ENCODE measurements around the gene ITGB6.
"Not testable (repeated sequence)": the region's sequence is repeated elsewhere in the genome, so short reads cannot be mapped to it uniquely, and the experiment has no call there.

The ITGB6 gene

GRCh38 chr2:160181146-160181836 is 18.8 kb downstream of the ITGB6 start:
- DNase-seq (ENCODE audit: low read depth) = peak; percentile 74

GRCh38 chr2:160180690-160181089 is 19.4 kb downstream of the ITGB6 start:
- DNase-seq (ENCODE audit: low read depth) = not testable (repeated sequence)

GRCh38 chr2:160180172-160180571 is 19.9 kb downstream of the ITGB6 start:
- DNase-seq (ENCODE audit: low read depth) = no peak

DNA sequence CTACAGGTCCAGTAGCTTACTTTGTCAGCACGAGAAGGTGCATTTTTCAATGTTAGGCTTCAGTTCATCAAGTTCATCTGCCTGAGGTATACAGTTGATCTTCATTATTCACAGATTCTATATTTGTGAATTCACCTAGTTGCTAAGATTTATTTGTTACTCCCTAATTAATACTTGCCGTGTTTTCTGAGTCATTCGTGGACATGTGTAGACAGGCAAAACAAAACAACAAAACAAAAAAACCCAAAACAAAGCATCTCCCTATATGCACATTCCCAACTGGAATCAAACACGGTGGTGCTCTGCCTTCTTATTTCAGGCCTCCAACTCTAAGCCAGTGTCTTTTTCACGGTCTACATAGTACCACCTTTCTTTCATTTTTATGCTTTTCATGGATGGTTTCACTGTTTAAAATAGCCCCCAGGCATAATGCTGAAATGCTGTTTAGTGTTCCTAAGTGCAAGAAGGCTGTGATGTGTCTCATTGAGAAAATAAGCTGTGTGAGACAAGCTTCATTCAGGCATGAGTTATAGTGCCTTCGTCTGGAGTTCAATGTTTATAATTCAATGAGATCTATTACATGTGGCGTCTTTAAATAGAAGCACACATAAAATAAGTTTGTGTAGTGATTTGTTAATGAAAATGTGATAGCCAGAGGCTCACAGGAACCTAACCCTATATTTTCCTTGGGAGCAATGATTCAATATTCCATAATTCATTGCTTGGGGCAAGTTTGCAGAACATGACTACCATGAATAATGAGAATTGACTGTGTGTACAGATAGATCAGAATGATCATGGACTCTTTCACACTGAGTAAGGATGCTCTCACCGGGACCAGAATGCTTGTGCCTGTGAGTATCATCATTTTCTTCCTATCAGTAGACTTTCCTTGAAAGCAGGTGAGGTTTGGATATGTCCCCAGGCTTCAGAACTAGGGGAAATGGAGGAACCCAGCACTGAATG is 24.6 kb downstream of the ITGB6 start:
- no peak for DNase-seq (ENCODE audit: low read depth)

GRCh38 chr2:160174322-160174721 is 25.8 kb downstream of the ITGB6 start:
- no peak for DNase-seq (ENCODE audit: low read depth)

DNA sequence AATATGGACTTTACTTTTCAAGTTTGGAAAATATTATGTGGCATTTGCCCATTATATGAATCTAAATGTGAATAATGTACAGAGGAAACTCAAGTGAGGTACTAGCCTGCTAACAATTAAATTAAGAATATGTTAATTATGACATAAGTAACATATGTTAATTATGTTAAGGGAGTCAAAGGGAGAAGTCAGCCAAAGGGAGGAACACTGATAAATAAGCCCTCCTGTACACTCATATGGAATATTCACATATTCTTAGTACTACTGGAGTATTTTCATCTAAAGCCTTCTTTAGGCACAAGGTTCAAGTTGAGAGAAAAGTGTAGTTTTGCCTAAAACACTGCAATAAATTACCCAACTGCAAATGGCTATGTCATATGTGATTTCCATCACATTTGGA is 30.1 kb downstream of the ITGB6 start:
- DNase-seq (ENCODE audit: low read depth) = no peak

DNA sequence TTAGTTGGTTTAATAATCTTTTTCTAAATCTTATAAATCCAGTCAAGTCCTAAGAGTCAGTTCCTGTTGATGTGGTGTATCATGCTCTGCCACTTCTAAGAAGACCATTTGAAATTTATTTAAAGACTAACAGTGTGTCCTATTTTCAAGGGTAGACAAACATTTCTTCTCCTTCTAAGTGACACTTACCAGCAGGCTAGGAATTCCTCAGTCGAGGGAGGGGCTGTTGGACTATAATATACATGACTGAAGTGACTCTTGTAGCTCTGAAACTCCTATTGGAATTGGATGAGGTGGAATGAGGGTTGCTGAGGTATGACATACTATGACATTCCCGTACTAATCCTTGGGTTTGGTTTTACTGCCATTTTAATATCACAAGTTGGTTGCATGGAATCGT is 30.6 kb downstream of the ITGB6 start:
- DNase-seq (ENCODE audit: low read depth) = no peak

DNA sequence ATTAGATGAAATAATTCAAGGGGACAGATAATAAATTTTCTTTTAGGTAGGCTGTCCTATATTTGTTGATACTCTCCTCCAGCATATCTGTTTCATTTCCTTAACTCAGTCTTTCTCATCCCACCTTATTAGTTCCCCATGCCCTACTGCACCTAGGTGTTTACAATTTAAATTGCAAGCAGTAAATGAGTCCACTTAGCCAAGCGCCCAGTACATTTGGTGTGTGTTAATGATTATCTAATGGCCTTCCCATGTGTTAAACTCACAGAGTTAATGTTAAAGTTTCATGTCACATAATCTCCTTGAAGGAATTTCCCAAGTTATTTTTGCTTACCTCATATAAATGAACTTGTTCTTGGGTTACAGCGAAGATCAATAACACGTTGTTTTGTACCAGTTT is 31.2 kb downstream of the ITGB6 start:
- DNase-seq (ENCODE audit: low read depth) = no peak

DNA sequence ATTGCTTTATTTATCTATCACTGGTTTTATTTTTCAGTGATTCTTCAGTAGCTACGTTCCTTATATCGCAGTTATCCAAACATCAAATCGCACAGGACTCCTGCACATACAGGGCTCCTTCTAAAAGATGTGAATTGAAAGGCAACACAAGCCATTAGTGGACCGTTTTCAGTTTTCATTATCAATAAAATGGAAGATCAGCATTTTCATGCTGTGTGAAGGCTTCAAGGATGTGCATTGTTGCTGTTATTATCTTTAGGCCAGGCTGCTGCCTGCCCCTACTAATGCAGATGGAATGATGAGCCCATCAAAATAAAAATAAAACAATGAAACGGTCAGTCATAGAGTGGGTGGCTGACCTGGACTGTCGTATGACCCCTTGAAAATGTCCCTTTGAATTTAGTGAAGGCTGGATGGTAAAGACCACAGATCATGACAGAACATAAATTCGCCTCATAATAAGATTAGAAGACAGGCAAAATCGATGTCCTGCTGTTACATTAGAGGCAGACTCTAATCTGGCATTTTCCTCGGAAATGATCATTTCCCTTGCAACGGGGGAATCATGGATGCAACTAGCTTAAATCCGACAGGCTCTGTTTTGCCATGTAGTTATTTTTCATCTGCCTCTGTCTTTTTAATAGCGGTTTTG is 32.9 kb downstream of the ITGB6 start:
- no peak for DNase-seq (ENCODE audit: low read depth)

GRCh38 chr2:160165996-160166395 is 34.1 kb downstream of the ITGB6 start:
- no peak for DNase-seq (ENCODE audit: low read depth)

DNA sequence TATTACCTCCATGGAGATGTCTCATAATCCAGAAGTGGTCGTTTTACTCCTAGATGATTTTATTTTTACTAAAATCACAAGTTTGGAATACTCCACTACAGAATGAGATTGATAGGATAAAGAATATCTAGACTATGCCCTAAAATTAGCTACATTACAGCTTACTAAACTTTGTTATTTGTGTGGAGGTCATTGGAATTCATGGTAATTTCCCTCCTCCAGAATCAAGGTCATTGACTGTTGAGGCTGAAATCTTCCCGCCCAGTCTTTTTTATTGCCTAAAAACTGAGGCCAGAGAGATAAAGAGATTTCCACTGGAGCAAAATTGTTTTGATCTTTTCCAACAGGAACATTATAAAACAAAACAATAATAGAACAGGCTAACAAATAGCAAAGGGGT is 35.0 kb downstream of the ITGB6 start:
- DNase-seq (ENCODE audit: low read depth) = no peak

- DNase-seq (ENCODE audit: low read depth) = peak; percentile 77
Observed at GRCh38 chr2:160157861-160158829, 41.9 kb downstream of the ITGB6 start.

GRCh38 chr2:160156665-160157064 is 43.4 kb downstream of the ITGB6 start:
- DNase-seq (ENCODE audit: low read depth) = peak; percentile 83

DNA sequence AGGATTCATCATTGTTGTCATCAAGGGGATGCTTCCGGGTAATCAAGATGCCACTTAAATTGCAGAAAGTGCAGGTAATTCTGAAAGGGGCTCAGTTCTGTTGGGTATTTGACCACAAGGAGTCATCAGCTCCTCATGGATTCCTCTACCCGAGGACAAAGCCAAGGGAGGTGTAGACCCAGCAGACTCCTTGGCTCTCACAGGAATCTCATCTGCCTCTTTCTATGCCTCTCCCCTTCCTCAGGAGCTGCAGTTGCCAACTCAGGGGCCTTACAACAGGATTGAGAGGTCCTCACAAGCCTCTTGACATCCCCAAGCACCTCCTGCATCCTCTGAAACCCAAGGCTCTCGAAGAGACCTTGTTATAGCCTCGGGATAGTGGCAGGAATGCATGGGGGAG is 44.0 kb downstream of the ITGB6 start:
- no peak for DNase-seq (ENCODE audit: low read depth)

- not testable (repeated sequence) for DNase-seq (ENCODE audit: low read depth)
Observed at GRCh38 chr2:160148419-160148818, 51.7 kb downstream of the ITGB6 start.

DNA sequence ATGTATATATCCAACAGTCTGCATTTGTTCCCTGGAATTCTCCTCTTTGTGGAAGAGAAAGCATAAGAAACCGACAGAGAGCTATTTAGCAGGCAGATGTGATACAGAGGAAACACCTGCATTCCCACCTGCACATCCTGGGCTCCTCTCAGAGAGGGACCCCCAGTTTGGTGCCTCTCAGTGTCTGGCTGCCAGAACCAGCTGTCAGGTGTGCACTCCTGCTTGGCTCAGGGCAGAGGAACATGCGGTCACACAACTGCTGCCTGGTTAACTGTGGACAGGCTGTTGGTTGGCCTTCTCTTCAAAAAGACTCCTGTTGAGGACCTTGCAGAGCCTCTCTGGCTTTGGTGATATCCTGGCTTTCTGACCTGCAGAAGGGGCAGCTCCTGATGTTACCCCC is 54.6 kb downstream of the ITGB6 start:
- DNase-seq (ENCODE audit: low read depth) = no peak

GRCh38 chr2:160144280-160144990 is 55.6 kb downstream of the ITGB6 start:
- no peak for DNase-seq (ENCODE audit: low read depth)

DNA sequence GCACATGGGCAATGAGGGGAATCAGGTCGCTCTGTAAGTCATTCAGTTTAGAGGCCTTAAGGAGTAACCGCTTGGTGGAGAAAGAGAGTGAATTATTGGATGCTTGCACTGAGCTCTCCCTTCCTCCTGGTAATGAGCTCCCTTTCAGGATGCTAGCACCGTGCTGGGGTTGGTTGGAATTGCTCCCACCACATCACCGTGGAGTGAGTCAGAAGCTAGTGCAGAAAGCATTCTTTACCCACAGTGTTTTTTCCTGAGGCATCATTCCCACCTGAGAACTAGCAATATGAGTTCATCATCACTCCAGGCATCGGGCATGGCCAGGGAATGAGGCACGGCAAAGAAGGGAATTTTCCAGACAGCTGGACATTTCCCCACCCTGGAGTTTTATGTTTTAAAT is 57.6 kb downstream of the ITGB6 start:
- DNase-seq (ENCODE audit: low read depth) = no peak

GRCh38 chr2:160141912-160142311 is 58.2 kb downstream of the ITGB6 start:
- DNase-seq (ENCODE audit: low read depth) = no peak

DNA sequence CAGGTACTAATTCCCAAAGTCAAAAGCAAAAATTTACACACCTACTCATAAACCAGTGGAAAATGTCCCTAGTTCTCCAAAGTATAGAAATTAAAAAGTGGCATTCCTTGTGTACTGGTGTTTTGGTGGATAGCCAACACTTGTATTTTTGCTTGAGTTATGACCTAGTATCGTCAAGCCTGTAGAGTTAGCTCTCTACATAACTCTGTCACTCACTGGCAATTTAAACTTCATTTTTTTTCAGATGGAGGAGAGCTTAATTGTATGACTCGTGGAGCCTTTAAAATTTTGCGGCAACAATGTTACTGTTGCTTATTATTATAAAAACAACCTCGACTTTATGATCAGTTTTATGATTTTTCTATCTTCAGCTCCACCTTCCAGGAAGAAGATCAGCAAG is 58.7 kb downstream of the ITGB6 start:
- no peak for DNase-seq (ENCODE audit: low read depth)

DNA sequence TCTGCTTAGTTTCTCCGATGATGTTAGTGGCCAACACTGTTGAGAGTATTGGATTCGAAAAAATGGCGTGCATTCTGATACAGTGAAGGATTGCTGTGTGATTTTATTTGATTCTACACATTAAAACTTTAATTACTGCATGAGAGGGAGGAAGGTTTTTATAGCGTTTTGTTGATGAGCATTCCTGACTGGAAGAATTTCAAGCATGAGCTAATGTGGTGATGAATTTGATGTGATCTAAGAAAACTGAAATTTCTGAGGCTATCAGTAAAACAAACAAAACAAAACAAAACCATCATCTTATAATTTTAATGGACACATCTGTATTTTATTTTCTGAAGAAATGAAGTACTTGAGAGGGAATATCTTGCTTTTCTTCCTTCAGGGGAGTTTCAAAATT is 59.6 kb downstream of the ITGB6 start:
- DNase-seq (ENCODE audit: low read depth) = peak; percentile 57
